DND-41 (cell line): Measurements from ENCODE around the gene FAF1.

Experiments
- ATAC-seq: fragments of 200-7000 bp; cut with Tn5 transposase; 3 replicates; pipeline ENCODE4 v1.9.1; 2021; ENCODE audit warnings: low read depth; ENCODE audit not compliant: insufficient read depth
- DNase-seq: peaks from one replicate; pipeline ENCODE4 v3.0.0-alpha.2; 2020
- H2AFZ ChIP-seq: 2 replicates; pipeline ENCODE4 v1.6.0; 2012; ENCODE audit warnings: low read depth, low read length
- H3K27ac ChIP-seq: 2 replicates; pipeline ENCODE4 v1.5.1; 2012; ENCODE audit warnings: low read length, inconsistent platforms
- H3K27me3 ChIP-seq: fragments of 200-600 bp; sonication (generic); 2 replicates; pipeline ENCODE4 v1.6.0; 2012; ENCODE audit warnings: low read length, mild to moderate bottlenecking, inconsistent platforms; ENCODE audit not compliant: insufficient read depth, poor library complexity
- H3K36me3 ChIP-seq: 2 replicates; pipeline ENCODE4 v1.5.1; 2012; ENCODE audit warnings: low read length, inconsistent platforms; ENCODE audit not compliant: insufficient read depth
- H3K4me1 ChIP-seq: 2 replicates; pipeline ENCODE4 v1.5.1; 2012; ENCODE audit warnings: mild to moderate bottlenecking, low read length; ENCODE audit not compliant: insufficient read depth
- H3K4me2 ChIP-seq: 2 replicates; pipeline ENCODE4 v1.6.0; 2012; ENCODE audit warnings: mild to moderate bottlenecking, moderate library complexity, low read length, inconsistent platforms; ENCODE audit not compliant: insufficient read depth
- H3K4me3 ChIP-seq, 2 experiments: fragments of 200-600 bp in 1 of 2; shearing (Covaris generic) in 1 of 2; 2 replicates each; pipeline ENCODE4 v1.5.1; 2012 to 2016; ENCODE audit warnings: inconsistent platforms in 2 of 2, low read length in 2 of 2, mild to moderate bottlenecking in 2 of 2, low read depth in 1 of 2, moderate library complexity in 1 of 2
- H3K79me2 ChIP-seq: 2 replicates; pipeline ENCODE4 v1.6.0; 2012; ENCODE audit warnings: low read length, inconsistent platforms; ENCODE audit not compliant: insufficient read depth
- H3K9ac ChIP-seq: 2 replicates; pipeline ENCODE4 v1.6.0; 2012; ENCODE audit warnings: low read depth, mild to moderate bottlenecking, inconsistent platforms, low read length, moderate library complexity
- H3K9me3 ChIP-seq: 2 replicates; pipeline ENCODE4 v1.5.1; 2012; ENCODE audit warnings: low read length, moderate library complexity, mild to moderate bottlenecking, inconsistent platforms; ENCODE audit not compliant: insufficient read depth, severe bottlenecking
- H4K20me1 ChIP-seq: 2 replicates; pipeline ENCODE4 v1.6.0; 2012; ENCODE audit warnings: low read length; ENCODE audit not compliant: insufficient read depth
- CTCF ChIP-seq: IDR thresholded peaks from 2 replicates; pipeline ENCODE4 v1.5.1; 2012; ENCODE audit warnings: borderline replicate concordance, low read length, moderate library complexity, mild to moderate bottlenecking; ENCODE audit not compliant: poor library complexity, severe bottlenecking; ENCODE audit errors: extremely low read depth
- EZH2 ChIP-seq: IDR thresholded peaks from 3 replicates; pipeline ENCODE4 v1.6.1; 2012; ENCODE audit warnings: borderline replicate concordance, low read depth, mild to moderate bottlenecking, moderate library complexity, low read length, inconsistent platforms; ENCODE audit not compliant: severe bottlenecking

The FAF1 gene

GRCh38 chr1:50453266-50453665 is 506.8 kb downstream of the FAF1 start:
- no peaks in the 10 kb centered on the region for H4K20me1 ChIP-seq
- no peak overlapping the region for H3K9ac ChIP-seq
- no peaks in the 10 kb centered on the region for H3K79me2 ChIP-seq
- DNase-seq = no peak
- TF ChIP-seq EZH2 (no peak), CTCF (no peak)
- H3K36me3 ChIP-seq = peaks cover 40% of the 10 kb centered on the region; the same call in 1 of the 2 replicates
- ATAC-seq = no peak
- H3K4me2 ChIP-seq = no peak overlapping the region
- H3K27me3 ChIP-seq = no peaks in the 10 kb centered on the region
- H3K9me3 ChIP-seq = no peaks in the 10 kb centered on the region
- H3K4me1 ChIP-seq = no peaks in the 10 kb centered on the region
- no peak overlapping the region for H3K27ac ChIP-seq
- H3K4me3 ChIP-seq = no peak overlapping the region
- no peak overlapping the region for H2AFZ ChIP-seq

DNA sequence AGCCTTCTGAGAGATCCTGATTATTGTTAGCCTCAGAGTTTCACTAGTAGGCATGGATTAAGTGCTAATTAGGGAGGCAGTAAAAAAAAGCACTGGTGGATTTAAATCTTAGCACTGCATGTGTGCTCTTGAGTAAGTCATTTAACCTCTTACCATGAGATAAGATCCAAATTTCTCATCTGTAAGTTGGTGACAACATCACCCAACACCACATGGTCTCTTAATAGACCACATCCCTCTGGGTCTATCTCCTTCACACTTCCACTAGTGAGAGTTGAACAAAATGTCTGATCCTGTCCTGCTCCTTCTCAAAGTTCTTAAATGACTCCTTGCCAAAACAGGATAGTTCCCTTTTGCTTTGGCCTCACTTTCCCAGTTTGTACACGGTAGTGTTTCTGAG is 507.4 kb downstream of the FAF1 start:
- H3K27me3 ChIP-seq = no peaks in the 10 kb centered on the region
- no peaks in the 10 kb centered on the region for H3K9me3 ChIP-seq
- H3K27ac ChIP-seq = no peak overlapping the region
- no peaks in the 10 kb centered on the region for H4K20me1 ChIP-seq
- H3K36me3 ChIP-seq = peaks cover 40% of the 10 kb centered on the region; the same call in 1 of the 2 replicates
- ATAC-seq = 0 out of 3 replicates have a peak, but pooled peaks have one; percentile 29
- TF ChIP-seq EZH2 (no peak), CTCF (no peak)
- H3K4me1 ChIP-seq = no peaks in the 10 kb centered on the region
- no peak overlapping the region for H3K4me3 ChIP-seq
- no peak overlapping the region for H3K9ac ChIP-seq
- DNase-seq = no peak
- H2AFZ ChIP-seq = no peak overlapping the region
- H3K79me2 ChIP-seq = no peaks in the 10 kb centered on the region
- H3K4me2 ChIP-seq = no peak overlapping the region

- no peaks in the 10 kb centered on the region for H3K9me3 ChIP-seq
- H3K79me2 ChIP-seq = no peaks in the 10 kb centered on the region
- H3K27ac ChIP-seq = no peak overlapping the region
- TF ChIP-seq CTCF (no peak), EZH2 (no peak)
- H3K4me1 ChIP-seq = no peaks in the 10 kb centered on the region
- ATAC-seq = peak; percentile 73
- H4K20me1 ChIP-seq = no peaks in the 10 kb centered on the region
- DNase-seq = peak; percentile 20
- no peak overlapping the region for H3K4me2 ChIP-seq
- peaks cover 29% of the 10 kb centered on the region; the same call in 1 of the 2 replicates for H3K36me3 ChIP-seq
- no peak overlapping the region for H2AFZ ChIP-seq
- no peaks in the 10 kb centered on the region for H3K27me3 ChIP-seq
- H3K9ac ChIP-seq = no peak overlapping the region
- no peak overlapping the region for H3K4me3 ChIP-seq
These were observed 509.0 kb downstream of the FAF1 start for GRCh38 chr1:50450861-50451653.
